Caco-2 (cell line): ENCODE measurements around the gene SDHB. TPM values are rescaled to one million over a fixed set of nuclear protein-coding genes. Genes with fewer than 3 reads are reported as not detected.

Source experiments
- BruUV-seq: library from RNA; stranded (reverse); fragments of 400-500 nt; replicated peaks from 2 replicates; lab custom pipeline; 2021; lab: Mats Ljungman, UMichigan
- CTCF ChIA-PET: fragments of 300-600 bp; sonication (Branson Sonifier 250); formaldehyde crosslinking; loops from one replicate; lab custom pipeline; 2022; ENCODE audit warnings: antibody characterized with exemption; lab: Charles Lee
- POLR2A ChIA-PET: fragments of 300-600 bp; sonication (Branson Sonifier 250); formaldehyde crosslinking; loops from one replicate; lab custom pipeline; 2022; ENCODE audit warnings: antibody characterized with exemption; lab: Charles Lee
- DNase-seq, 2 experiments: peaks; one replicate each; pipeline versions ENCODE4 v3.0.0 to v3.0.0-alpha.2; 2020 to 2022
- H3K27me3 ChIP-seq: replicated peaks from 2 replicates; pipeline ENCODE4 v1.6.0; 2011; ENCODE audit warnings: low read length; ENCODE audit not compliant: control insufficient read depth, insufficient read depth
- H3K36me3 ChIP-seq: 2 replicates; pipeline ENCODE4 v1.5.1; 2011; ENCODE audit warnings: low read length; ENCODE audit not compliant: control insufficient read depth, insufficient read depth
- H3K4me1 ChIP-seq: fragments of 250-450 bp; sonication (Bioruptor Pico); 2 replicates; pipeline ENCODE4 v1.5.1; 2020; ENCODE audit warnings: mild to moderate bottlenecking
- H3K4me3 ChIP-seq: 2 replicates; pipeline ENCODE4 v1.5.1; 2011; ENCODE audit warnings: low read depth, mild to moderate bottlenecking, control low read depth, low read length
- H3K9me3 ChIP-seq: fragments of 250-450 bp; sonication (Bioruptor Pico); 2 replicates; pipeline ENCODE4 v1.5.1; 2020; ENCODE audit warnings: mild to moderate bottlenecking, moderate library complexity
- H3K27ac Mint-ChIP-seq: one replicate; pipeline ENCODE4 v1.8.0; 2022; ENCODE audit warnings: mixed read lengths; ENCODE audit not compliant: unreplicated experiment
- H3K27me3 Mint-ChIP-seq: one replicate; pipeline ENCODE4 v1.8.0; 2022; ENCODE audit warnings: mixed read lengths; ENCODE audit not compliant: insufficient read depth, unreplicated experiment
- H3K36me3 Mint-ChIP-seq: one replicate; pipeline ENCODE4 v1.8.0; 2022; ENCODE audit warnings: mild to moderate bottlenecking, mixed read lengths; ENCODE audit not compliant: insufficient read depth, unreplicated experiment
- H3K4me1 Mint-ChIP-seq: one replicate; pipeline ENCODE4 v1.8.0; 2022; ENCODE audit warnings: low read depth, mixed read lengths; ENCODE audit not compliant: unreplicated experiment
- H3K4me3 Mint-ChIP-seq: one replicate; pipeline ENCODE4 v1.8.0; 2022; ENCODE audit warnings: mild to moderate bottlenecking, moderate library complexity, mixed read lengths; ENCODE audit not compliant: unreplicated experiment
- H3K9me3 Mint-ChIP-seq: one replicate; pipeline ENCODE4 v1.8.0; 2022; ENCODE audit warnings: mixed read lengths; ENCODE audit not compliant: unreplicated experiment
- intact Hi-C: fragments of 100-400 bp; cut with micrococcal nuclease; formaldehyde crosslinking; loops from one replicate; pipeline ENCODE4 v1.10.0; 2022; ENCODE audit not compliant: unreplicated experiment
- total RNA-seq: library from RNA; stranded (reverse); gene quantifications from 2 replicates; pipeline ENCODE4 v1.2.3, GENCODE V29; 2022
- TF ChIP-seq, protein P1 (sequence below), 2 experiments: fragments of 200-600 bp in 1 of 2; IDR thresholded peaks; 1 replicate in 1 of 2; 2 replicates in 1 of 2; pipeline versions ENCODE4 v1.5.1 to v1.8.0; 2011 to 2022; ENCODE audit warnings: antibody characterized with exemption in 1 of 2, control low read depth in 1 of 2, inconsistent platforms in 1 of 2, low read depth in 1 of 2, low read length in 1 of 2, mild to moderate bottlenecking in 1 of 2, moderate library complexity in 1 of 2; ENCODE audit not compliant: insufficient read depth in 1 of 2, severe bottlenecking in 1 of 2, unreplicated experiment in 1 of 2

SDHB gene
- total RNA-seq, 1 experiment from 2014 or later, result 91.5 TPM

DNA sequence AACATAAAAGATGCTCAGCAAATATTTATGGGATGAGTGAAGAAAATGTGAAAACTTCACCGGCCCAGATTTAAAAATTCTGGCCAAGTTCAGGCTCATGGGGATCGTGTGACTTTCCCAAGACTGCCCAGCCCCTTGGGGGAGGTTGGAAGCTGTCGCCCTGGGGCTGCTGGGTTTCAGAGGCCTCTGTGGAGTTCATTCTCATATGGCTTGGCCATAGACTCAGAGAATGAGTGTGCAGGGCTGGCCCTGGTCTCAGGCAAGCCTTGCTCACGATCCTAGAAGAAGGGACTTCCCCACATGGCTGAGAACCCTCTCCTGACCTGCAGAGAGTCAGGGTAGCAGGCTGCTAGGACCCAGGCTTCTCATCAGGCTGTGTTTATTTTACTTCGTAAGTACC lies 40.8 kb upstream of the SDHB start:
- DNase-seq, result no peak
- TF ChIP-seq, protein P1, sequence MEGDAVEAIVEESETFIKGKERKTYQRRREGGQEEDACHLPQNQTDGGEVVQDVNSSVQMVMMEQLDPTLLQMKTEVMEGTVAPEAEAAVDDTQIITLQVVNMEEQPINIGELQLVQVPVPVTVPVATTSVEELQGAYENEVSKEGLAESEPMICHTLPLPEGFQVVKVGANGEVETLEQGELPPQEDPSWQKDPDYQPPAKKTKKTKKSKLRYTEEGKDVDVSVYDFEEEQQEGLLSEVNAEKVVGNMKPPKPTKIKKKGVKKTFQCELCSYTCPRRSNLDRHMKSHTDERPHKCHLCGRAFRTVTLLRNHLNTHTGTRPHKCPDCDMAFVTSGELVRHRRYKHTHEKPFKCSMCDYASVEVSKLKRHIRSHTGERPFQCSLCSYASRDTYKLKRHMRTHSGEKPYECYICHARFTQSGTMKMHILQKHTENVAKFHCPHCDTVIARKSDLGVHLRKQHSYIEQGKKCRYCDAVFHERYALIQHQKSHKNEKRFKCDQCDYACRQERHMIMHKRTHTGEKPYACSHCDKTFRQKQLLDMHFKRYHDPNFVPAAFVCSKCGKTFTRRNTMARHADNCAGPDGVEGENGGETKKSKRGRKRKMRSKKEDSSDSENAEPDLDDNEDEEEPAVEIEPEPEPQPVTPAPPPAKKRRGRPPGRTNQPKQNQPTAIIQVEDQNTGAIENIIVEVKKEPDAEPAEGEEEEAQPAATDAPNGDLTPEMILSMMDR (IDR thresholded peaks at IDR 0.05; ENCODE audit: insufficient read depth in 1 of 2, low read depth in 1 of 2, low read length in 1 of 2, severe bottlenecking in 1 of 2, unreplicated experiment in 1 of 2), result no peak
- Mint-ChIP-seq H3K9me3 (no peaks in the 10 kb centered on the region), H3K27ac (no peak overlapping the region), H3K4me3 (no peak overlapping the region), H3K27me3 (no peaks in the 10 kb centered on the region), H3K4me1 (peaks cover 7% of the 10 kb centered on the region), H3K36me3 (no peaks in the 10 kb centered on the region)
- Histone ChIP-seq H3K4me3 (no peak overlapping the region), H3K36me3 (no peaks in the 10 kb centered on the region), H3K4me1 (peaks cover 15% of the 10 kb centered on the region), H3K27me3 (no peaks in the 10 kb centered on the region), H3K9me3 (no peaks in the 10 kb centered on the region)
- no TSS peak for BruUV-seq
- ChIA-PET CTCF (no interaction called here), POLR2A (no interaction called here)
- intact Hi-C loops, result no loop called here

DNA sequence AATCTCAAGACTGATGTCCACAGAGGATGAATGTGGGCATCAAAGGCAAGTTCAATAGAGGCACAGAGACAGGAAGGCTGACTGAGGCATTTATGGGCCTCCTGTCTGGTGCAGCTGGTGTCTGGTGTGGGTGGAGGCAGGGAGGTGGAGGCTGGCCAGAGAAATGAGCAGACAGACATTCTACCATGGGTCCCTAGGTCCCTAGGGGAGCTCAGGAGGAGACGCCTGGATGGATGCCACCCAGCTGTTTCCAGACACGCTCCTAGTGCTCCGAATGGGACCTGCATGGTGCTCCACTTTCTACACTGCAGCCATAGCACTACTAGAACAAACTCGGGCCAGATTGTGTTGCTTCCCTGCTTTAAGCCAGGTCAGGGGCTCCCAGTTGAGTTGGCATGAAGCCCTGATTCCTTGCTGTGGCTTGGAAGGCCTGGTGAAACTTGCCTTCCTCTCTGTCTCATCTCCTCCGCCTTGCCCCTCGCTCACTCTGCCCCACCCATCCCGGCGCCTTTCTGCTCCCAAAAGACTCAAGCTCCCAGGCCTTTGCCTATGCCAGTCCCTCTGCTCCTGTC lies 40.1 kb upstream of the SDHB start:
- CTCF ChIA-PET, result no interaction called here

DNA sequence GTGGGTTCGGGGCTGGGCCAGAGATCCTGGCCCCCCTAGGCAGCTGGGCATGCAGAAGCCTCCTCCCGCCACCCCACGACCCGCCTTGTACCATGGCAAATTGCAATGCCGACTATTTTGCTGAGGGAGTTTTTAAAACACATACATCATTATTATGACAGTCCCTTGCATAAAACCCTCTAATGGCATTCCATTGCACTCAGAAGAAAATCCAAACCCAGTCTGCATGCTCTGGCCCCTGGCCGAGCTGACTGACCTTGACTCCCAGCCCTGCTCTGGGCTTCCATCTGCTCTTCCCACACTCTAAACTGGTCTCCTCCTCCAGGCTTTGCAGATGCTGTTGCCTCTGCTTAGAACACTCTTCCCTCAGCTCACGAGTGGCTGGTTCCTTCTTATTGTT lies 37.4 kb upstream of the SDHB start:
- Mint-ChIP-seq H3K36me3 (no peaks in the 10 kb centered on the region), H3K27ac (no peak overlapping the region), H3K9me3 (no peaks in the 10 kb centered on the region), H3K4me3 (no peak overlapping the region), H3K4me1 (no peaks in the 10 kb centered on the region), H3K27me3 (no peaks in the 10 kb centered on the region)
- H3K27me3 ChIP-seq, result no peaks in the 10 kb centered on the region
- H3K4me3 ChIP-seq, result no peak overlapping the region
- TF ChIP-seq, protein P1 (IDR thresholded peaks at IDR 0.05; ENCODE audit: insufficient read depth in 1 of 2, low read depth in 1 of 2, low read length in 1 of 2, severe bottlenecking in 1 of 2, unreplicated experiment in 1 of 2), result no peak
- intact Hi-C loops, result no loop called here
- no peaks in the 10 kb centered on the region for H3K4me1 ChIP-seq
- H3K9me3 ChIP-seq, result no peaks in the 10 kb centered on the region
- H3K36me3 ChIP-seq, result no peaks in the 10 kb centered on the region
- POLR2A ChIA-PET, result no interaction called here
- BruUV-seq, result no TSS peak
- CTCF ChIA-PET, result no interaction called here
- DNase-seq, result no peak

More for the DNA sequence above, 40.1 kb upstream of the SDHB start:
- intact Hi-C loops, result no loop called here
- Mint-ChIP-seq H3K9me3 (no peaks in the 10 kb centered on the region), H3K27ac (no peak overlapping the region), H3K36me3 (no peaks in the 10 kb centered on the region), H3K27me3 (no peaks in the 10 kb centered on the region), H3K4me3 (no peak overlapping the region), H3K4me1 (peaks cover 7% of the 10 kb centered on the region)
- H3K4me1 ChIP-seq, result peaks cover 15% of the 10 kb centered on the region
- TF ChIP-seq, protein P1 (IDR thresholded peaks at IDR 0.05; ENCODE audit: insufficient read depth in 1 of 2, low read depth in 1 of 2, low read length in 1 of 2, severe bottlenecking in 1 of 2, unreplicated experiment in 1 of 2), result no peak
- H3K27me3 ChIP-seq, result no peaks in the 10 kb centered on the region
- no peaks in the 10 kb centered on the region for H3K9me3 ChIP-seq
- no TSS peak for BruUV-seq
- POLR2A ChIA-PET, result no interaction called here
- no peaks in the 10 kb centered on the region for H3K36me3 ChIP-seq
- H3K4me3 ChIP-seq, result no peak overlapping the region
- no peak for DNase-seq
